NCI-H1436 (cell line): ENCODE measurements around the gene ERN2.

Experiments used
- DNase-seq: peaks from one replicate; lab custom pipeline; 2025; lab: John Stamatoyannopoulos, UW

Gene ERN2

DNA sequence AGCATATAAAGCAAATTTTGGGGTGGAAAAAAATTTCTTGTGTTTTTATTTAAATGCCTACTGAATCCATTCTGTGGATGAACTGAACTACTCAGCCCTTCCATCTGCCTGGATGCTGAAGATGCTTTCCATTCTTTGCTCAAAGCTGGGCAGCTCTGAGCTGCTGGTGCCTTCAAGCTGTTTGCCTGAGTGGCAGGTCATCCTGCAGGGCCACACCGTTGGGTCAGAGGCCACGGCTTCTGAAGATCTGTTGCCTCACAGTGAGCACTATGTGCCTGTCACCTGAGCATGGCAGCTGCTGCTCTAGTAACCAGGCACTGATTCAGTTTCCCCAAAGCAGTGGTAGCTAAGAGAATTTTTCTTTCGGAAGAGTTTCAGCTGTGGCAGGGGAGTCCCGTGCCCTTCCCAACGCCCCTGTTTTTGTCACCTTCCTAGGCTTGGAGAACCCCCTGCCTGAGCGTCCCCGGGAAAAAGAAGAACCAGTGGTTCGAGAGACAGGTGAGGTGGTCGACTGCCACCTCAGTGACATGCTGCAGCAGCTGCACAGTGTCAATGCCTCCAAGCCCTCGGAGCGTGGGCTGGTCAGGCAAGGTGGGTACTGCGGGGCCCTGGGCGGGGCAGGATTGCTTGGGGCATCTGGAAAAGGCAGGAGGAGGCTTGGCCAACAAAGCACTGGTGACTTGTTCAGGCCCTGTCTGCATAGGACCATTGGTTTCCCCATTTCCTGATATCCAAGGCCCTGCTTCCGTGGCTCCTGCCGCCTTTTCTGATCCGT, 25.8 kb downstream of the ERN2 start:
- DNase-seq = no peak

DNA sequence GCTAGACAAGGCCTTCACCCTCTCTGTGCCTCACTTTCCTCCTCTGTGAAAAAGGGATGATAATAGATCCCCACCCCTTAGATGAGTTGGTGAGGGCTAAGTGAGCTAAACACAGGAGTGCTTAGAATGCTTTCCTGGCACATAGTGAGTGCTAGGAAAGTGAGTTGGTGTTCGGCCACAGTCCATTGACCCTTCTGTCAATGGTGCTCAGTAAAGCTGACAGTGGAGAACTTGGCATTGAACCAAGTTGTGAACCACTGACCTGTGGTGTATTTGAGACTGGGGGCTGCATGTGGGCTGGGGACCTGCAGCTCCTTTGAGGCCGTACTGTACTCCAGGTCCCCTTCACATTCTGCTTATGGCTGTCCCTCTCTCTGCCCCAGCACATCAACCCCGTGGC, 29.5 kb downstream of the ERN2 start:
- no peak for DNase-seq

DNA sequence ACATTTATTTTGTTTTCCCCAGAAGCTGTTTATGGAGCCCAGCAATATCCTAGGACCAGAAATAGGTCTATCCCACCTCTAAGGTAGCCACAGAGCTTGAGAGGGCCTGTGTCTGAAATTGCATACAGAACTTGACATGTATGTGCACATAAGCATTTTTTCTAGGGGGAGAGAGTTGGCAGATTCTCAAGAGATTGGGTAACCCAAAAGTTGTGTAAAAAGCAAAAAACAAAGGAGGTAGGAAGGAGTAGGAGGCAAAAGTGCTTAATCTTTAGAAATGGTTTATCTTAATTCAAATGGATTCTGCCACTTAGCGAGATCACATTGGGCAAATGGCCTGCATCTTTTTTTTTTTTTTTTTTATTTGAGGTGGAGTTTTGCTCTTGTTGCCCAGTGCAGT, 30.8 kb downstream of the ERN2 start:
- DNase-seq = no peak

DNA sequence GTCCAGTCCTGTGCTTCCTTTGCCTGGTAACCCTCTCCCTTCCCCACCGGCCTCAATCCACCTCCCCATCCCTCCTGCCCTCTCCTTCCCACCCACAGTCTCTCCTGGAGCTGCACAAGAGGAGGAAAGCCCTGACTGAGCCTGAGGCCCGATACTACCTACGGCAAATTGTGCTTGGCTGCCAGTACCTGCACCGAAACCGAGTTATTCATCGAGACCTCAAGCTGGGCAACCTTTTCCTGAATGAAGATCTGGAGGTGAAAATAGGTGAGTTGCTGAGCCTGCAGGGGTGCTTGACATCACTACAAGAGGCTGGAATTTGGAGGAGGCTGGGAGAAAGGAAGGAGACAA, 33.1 kb downstream of the ERN2 start:
- no peak for DNase-seq

DNA sequence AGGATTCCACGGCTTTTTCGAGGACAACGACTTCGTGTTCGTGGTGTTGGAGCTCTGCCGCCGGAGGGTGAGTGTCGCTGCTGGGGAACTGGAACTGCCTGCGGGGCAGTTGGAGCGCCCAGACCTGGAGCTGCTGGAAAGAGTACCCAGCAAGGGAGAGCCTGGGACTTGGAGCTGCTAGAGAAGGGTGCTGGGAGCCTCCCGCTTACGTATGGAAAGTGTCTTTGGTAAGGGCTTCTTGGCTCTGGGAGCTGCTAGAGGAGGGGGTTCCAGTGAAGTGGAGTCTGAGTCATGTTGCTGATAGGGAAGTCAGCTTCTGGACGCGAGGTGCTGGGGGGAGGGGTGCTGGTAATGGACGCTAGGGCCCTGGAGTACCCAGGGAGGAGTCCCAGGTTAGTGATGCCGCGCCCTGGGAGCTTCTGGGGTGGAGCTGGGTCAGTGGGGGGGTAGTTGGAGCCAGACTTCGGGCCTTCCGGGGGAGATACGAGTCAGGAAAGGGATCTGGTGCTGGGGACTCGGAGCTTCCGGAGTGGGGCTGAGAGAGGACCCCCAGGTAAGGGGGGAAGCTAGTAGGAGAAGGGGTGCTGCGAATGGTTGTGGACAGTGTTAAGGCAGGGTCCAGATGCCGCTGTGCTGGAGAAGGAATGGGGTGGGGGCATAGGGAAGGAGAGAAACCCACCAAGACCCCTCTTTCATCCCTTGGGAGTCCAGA, 33.6 kb downstream of the ERN2 start:
- DNase-seq = peak; percentile 0

DNA sequence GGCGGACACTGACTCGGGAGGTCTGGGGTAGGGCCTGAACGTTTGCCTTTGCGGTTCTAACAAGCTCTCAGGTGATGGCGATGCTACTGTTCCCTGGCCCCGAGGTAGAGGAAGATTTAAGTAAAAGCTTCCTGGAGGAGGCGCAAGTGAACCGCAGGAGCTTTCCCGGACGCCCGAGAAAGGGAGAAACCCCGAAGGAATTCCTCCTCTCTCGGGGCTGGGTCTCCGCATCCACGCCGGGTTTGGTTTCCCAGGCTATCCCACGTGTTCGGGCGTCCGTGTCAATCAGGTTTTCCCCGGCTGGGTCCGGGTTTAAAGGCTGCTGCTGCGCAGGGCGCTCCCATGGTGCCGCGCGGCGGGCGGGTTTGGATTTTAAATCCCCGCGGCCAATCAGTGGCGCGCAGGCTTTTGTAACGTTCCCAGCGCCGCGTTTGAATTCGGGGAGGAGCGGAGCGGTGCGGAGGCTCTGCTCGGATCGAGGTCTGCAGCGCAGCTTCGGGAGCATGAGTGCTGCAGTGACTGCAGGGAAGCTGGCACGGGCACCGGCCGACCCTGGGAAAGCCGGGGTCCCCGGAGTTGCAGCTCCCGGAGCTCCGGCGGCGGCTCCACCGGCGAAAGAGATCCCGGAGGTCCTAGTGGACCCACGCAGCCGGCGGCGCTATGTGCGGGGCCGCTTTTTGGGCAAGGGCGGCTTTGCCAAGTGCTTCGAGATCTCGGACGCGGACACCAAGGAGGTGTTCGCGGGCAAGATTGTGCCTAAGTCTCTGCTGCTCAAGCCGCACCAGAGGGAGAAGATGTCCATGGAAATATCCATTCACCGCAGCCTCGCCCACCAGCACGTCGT, 34.4 kb downstream of the ERN2 start, which contains the start of gene PLK1:
Gene PLK1, plus strand, starts transcription at position 460 of the 844 bp plus-strand sequence. Its CDS starts 44 bp downstream, at position 504.
- DNase-seq = peak; percentile 82

DNA sequence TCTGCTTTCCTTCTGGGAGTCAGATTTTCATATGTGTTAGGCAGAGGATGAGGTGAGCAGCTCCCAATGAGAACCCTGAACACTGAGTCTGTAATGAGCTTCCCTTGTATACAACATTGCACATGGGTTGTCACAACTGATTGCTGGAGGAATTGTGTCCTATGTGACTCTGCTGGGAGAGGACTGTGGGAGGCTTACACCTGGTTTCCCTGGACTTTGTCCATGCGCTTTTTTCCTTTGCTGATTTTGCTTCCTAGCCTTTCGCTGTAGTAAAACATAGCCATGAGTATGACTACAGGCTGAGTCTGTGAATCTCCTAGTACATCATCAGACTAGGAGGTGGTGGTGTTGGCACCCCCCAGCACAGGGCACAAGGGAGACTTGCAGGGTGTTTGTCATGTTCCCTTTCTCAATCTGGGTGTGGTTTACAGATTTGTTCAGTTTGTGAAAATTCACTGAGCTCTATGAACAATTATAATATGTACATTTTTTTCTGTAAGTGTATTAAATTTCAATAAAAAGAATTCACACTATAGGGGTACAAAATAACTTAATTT, 36.0 kb downstream of the ERN2 start:
- DNase-seq = no peak

DNA sequence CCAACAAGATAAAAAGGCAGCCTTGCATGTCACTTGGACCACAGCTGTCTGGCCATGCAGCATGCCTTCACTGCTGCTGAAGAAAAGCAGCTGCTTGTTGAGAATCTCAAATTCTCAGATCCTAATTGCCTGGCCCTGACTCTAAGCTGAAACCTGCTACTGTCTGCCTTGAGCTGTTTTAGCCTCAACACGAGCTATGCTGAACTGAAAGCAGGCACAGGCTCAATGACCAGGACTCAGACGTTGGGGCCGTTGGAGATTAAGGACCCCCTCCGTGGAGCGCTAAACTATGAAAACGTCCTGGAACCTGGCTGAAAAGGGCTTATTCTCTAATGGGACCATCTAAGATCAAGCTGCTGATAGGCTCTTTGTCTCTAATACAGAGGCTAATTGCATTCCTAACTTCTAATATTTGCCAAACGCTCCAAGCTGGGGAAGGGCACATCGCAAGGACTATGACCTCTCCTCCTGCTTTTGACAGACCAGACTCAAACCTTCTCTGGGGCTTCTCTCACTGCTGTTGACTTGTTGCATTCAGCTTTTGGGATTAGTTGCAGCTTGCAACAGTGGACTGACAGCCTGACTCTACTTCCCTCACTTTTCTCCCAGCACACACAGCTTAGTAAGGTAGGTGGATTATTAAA, 38.9 kb downstream of the ERN2 start:
- no peak for DNase-seq

DNA sequence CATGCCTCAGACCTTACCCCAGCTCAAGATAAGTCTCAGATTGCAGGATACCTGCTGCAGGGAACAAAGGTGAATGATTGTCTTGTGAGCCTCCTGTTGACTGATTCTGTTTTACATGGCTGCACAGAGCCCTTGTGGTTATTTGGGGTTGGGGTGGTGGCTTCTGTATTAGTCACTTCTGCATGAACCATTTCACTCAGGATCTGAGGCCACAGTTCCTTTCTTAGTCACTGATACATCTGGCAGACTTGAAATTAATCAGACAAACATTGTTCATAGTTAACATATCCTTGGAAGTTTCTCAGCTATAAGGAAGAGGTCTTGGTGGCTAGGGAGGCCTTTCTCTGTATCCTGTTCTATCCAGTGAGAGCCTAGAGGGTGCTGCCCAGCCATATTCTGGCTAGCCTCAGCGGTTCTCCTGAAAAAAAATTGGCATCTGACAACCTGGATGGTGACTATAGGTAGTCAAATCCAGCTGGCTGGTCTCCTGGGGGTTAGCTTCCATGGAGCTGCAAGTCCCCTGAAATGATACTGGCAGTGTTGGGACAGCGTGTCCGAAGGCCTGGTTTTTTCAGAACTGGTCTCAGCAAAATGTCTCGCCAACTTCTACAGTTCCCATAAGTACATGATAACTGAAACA, 42.8 kb downstream of the ERN2 start:
- no peak for DNase-seq

DNA sequence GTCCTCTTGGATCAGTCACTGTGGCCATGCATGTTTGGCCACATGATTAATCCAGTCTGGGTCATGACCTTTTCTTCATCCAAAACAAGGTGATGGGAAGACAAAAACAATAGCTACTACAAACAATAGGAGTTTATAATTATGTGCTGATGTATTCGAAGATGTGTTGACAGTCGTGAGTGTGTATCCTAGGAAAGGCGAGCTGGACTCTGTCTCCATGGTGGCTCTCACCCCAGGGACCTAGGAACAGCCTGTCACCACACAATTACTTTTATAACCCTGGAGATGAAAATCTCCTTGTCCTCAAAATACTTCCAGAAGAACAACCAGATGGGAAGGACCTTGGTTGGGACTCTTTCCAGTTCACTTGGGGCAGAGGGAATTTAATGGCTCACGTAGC, 44.1 kb downstream of the ERN2 start:
- DNase-seq = no peak

DNA sequence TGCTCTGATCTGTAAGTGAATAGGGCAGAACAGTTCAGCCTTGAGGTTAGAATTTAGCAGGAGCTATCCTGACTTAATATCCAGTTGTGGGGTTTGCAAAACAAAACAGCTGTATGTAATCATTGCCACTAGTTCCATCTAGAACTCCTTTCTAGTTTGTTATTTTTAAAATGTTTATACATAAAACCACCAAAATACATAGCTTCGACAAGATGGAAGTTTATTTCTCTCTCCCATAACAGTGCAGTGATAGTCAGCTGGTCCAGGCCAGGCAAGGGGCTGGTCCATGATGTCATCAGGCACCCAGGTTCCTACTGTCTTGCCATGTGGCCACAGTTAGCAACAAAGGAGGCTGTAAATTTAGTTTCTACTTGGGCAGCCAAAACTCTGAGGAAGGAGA, 44.8 kb downstream of the ERN2 start:
- no peak for DNase-seq

DNA sequence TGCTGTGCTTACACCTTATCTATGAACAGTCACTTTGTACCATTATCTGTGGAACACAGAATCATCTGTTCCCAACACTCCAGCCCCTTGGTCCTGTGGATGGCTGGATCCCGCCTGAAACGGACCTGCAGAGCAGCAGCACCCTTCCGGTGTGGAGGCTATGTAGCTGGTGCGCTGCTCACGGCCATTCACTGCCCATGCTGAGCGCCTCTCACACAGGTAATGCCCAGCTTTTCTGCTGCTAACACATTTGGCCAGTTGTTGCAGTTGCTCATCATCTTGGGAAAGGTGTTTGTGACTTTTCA, 45.7 kb downstream of the ERN2 start:
- no peak for DNase-seq

DNA sequence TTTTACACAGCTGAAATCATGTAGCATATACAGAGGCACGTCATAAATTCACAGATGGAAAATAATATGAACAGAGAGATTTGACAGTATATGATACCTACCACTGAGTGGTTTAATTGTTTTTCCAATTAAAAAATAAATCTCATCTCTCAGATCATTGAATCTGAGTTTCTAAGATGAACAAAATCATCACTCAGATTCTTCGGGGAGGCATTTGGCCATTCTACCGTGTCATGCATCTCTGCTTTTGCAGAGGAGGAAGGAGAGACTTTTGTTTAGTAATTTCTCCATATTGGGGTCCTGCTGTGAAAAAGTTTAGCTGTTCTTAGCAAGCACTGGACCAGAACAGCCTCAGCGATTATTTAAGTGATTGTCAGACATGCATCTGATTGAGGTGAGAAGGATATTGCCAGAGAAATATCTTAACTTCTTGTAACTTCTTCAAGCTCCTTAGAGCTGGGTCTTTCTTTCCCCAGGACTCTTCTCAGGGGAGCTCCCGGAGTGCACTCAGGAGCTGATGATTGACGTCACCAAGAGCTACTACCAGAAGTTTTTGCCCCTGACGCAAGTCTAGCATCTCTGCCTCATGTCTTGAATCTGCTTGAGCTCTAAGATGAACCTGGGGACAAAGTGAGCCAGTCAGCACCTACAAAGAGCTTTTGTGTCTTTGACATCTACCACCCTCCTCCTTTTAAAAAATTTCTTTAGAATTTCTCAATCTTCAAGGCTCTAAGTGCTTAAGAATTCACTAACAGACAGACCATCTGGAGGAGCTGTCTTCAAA, 46.3 kb downstream of the ERN2 start:
- DNase-seq = no peak

DNA sequence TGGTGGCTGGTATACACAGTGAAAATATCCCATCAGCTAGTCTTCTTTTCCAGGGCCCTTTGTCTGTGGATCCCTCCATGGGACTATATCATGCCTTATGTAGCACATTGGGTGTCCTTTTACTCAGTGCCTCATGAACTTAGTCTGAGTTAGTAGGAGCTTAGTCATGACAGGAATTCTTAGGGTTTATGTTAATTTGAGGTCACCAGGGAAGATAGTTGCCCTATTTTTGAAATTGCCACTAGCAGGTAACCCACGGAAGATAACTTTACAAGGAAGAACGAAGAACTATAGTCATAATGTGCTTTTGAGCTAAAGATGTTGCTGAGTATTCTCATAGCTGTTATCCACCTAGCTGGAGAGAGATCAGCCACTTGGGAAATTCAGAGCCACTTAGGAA, 49.1 kb downstream of the ERN2 start:
- DNase-seq = no peak

DNA sequence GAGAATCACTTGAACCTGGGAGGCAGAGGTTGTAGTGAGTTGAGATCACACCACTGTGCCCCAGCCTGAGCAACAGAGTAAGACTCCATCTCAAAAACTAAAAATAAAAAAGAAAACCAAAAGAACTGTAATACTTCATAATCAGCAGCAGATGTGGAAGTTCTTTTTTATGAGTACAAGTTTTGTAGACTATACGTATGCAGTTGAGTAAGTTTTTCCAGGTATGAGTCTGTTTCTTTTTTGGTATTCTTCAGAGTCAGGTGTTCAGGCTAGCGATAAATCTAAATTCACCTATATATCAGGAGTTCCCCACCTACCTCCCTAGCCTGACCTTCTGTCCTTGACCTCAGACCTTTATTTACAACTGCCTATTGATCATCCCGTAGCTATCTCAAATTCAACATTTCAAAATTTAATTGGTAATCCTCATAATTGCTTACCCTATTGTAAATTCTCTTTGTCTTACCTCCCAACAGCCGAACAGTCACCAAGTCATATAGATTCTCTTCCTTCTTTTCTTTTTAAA, 61.0 kb downstream of the ERN2 start:
- no peak for DNase-seq

DNA sequence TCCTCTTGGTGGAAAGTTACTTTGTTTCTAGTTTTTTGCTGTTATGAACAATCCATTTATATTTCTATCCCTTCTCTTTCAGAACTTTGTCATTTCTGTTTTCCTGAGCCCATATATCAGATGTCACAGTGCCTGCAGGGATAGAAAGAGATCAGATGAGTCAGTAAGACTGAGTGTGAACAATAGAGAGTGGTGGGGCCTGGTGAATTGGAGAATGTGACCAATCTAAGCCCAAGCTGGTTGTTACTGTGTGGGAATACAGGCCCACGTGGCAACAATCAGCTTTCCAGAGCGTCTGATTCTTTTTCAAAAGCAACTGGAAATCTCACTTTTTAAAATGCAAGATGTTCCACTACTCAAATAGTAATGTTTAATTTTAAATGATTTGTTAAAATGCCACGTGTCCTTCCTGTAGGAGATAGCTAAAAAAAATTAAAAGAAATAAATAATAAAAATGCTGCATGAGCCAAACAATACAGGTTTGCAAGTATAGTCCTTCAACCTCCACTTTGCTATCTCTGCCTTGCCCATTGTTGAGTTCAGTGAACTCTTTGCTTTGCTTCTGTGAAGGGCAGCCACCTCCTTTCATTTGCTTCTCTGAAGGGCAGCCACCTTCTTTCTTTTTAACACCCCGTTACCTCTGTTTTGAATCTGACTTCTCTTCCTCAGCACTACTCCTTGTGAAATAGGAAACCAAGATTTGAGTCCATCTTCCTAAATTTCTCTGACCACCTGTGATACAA, 62.2 kb downstream of the ERN2 start:
- DNase-seq = no peak

DNA sequence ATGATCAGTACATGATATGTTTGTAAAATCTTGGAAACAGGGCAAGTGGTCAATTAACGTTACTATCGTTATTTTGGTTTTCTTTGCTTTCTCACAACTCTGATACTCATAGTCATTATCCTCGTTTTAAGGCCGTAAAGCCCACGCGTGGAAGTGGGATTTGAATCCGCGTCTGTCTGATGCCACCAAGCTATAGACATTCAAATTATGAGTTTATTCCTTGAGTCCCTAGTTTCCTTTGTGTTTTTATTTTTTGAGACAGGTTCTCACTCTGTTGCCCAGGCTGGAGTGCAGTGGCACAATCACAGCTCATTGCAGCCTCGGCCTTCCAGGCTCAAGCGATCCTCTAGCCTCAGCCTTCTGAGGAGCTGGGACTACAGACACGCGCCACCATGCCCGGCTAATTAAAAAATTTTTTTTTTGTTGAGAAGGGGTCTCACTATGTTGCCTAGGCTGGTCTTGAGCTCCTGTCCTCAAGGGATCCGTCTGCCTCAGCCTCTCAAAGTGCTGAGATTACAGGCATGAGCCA, 70.7 kb downstream of the ERN2 start:
- DNase-seq = no peak

DNA sequence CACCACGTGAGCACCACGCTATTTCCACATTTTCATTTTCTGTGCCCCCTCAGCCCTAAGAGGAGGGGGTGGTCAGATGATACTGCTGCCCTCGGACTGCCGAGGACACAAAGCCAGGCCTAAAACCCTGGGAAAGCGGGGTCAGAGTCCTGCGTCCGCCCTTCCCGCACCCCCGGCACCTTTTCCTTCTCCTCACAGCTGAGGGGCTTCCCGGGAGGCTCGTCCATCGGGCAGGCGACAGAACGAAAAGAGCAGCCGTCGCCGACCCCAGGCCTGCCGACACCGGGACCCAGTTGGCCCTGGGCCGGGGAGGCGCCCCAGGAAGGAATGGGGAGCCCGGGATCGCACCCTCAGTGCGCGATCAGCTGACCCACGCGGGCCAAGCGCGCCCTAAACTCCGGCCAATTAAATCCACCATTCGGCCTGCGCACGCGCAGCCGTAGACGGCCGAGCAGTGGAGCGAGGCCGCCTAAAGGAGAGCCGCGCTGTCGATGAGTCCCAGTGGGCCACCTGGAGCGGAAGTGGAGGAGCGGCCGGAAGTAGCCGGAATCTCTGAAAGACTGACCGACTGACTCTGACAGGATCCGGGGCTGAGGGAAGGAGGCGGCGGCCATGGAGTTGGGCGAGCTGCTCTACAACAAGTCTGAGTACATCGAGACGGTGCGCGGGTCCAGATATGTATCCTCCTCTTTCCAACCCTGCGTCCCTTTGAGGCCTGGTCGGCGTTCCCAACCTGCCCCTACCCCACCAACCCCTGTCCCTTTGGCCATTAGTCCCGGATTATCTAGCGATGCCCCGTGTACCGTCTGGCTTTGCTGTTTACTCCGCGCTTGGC, 71.9 kb downstream of the ERN2 start, which contains the start of the genes DCTN5 and PALB2:
Gene DCTN5, plus strand, starts transcription at position 536 of the 835 bp plus-strand sequence. Its CDS starts 77 bp downstream, at position 613.
Gene PALB2, minus strand, starts transcription at position 380 of the 835 bp plus-strand sequence. Its CDS starts 153 bp downstream, at position 227.
- DNase-seq = peak; percentile 90

DNA sequence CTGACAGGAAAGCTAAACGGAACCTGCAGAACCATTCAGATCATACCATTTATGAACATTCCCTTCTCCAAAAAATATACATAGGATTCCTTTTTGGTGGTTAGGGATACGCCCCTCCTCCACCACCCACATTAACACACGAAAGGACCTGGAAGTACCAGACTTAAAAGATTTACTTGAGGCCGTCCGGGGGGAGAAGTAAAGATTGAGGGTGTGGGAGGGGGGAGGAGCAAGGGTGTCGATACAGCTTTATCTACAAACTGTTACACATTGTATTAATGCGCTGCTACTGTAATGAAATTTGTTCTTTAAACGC, 72.4 kb downstream of the ERN2 start:
- DNase-seq = no peak
